Mesodermal cell (in vitro differentiated cells): Measurements from ENCODE around the gene LCN6.
"Not testable (repeated sequence)": the region's sequence is repeated elsewhere in the genome, so short reads cannot be mapped to it uniquely, and the experiment has no call there.

ENCODE experiments used
- H3K27ac ChIP-seq: 2 replicates; pipeline ENCODE4 v1.7.0; 2013; ENCODE audit warnings: mild to moderate bottlenecking, low read depth, low read length, moderate library complexity; ENCODE audit not compliant: severe bottlenecking
- H3K36me3 ChIP-seq: 2 replicates; pipeline ENCODE4 v1.7.1; 2013; ENCODE audit warnings: mild to moderate bottlenecking, low read length, moderate library complexity; ENCODE audit not compliant: control insufficient read depth, insufficient read depth
- H3K4me1 ChIP-seq: one replicate; pipeline ENCODE4 v1.7.1; 2013; ENCODE audit warnings: mild to moderate bottlenecking, low read length; ENCODE audit not compliant: insufficient read depth, control insufficient read depth, poor library complexity, severe bottlenecking
- H3K4me3 ChIP-seq: 2 replicates; pipeline ENCODE4 v1.7.0; 2013; ENCODE audit warnings: low read length, control low read depth, mild to moderate bottlenecking; ENCODE audit not compliant: insufficient read depth, poor library complexity, severe bottlenecking; ENCODE audit errors: extremely low read depth
- H3K9me3 ChIP-seq: 2 replicates; pipeline ENCODE4 v1.7.1; 2013; ENCODE audit warnings: mild to moderate bottlenecking, low read length, moderate library complexity; ENCODE audit not compliant: control insufficient read depth
- whole genome bisulfite sequencing, 2 experiments: methylation state at CpG; one replicate each; pipeline ENCODE4 v1.1.5; 2013; ENCODE audit warnings: missing lambda C conversion rate in 2 of 2; ENCODE audit not compliant: insufficient coverage in 2 of 2; 5-methylcytosine and 5-hydroxymethylcytosine counted together

LCN6 gene

DNA sequence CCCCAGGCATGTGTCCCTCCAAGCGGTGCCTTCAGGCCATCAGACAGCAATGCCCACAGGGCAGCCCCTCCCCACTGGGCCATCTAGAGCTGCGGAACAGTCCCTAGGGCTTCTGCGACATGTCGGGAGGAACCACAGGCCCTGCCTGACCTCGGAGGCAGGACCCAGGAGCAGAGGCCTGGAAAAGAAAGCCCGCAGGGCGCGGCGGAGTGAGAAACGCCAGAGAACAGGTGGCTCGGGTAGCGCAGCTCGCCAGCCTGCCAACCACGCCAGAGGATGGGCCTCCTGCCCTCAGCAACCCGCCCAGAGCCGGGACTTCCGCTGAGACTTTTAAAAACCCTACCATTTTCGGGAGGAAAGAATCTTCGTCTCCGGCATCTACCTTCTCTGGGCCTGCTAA lies 9.0 kb upstream of the LCN6 start:
- WGBS, 2 experiments: 91 to 93% methylated on average over 20 of the region's 20 CpGs

DNA sequence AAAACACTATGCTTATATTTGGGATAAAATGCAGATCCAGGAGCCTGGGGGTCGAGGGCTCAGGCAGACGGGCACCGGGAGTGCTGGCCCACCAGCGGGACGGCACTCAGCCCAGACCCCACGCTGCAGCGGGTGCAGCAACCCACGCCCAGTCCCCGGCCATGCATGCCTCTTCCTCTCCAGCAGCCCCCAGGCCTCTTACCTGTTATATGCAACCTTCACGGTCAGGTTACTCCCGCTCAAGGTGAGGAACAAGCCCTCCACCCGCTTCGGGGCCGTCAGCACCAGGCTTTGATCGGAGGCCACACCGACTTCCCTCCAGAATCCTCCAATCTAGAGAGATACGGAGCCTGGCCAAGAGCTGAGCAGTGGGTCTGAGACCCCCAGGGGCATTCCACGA lies 8.5 kb upstream of the LCN6 start:
- WGBS, 2 experiments: 91 to 95% methylated on average over 18 of the region's 18 CpGs
- H3K4me3 ChIP-seq: no peak overlapping the region
- H3K27ac ChIP-seq: no peak overlapping the region
- H3K9me3 ChIP-seq: peaks cover 5% of the 10 kb centered on the region
- H3K36me3 ChIP-seq: no peaks in the 10 kb centered on the region
- H3K4me1 ChIP-seq: peaks cover 3% of the 10 kb centered on the region

More for the DNA sequence above, 9.0 kb upstream of the LCN6 start:
- H3K4me1 ChIP-seq: peaks cover 3% of the 10 kb centered on the region
- H3K36me3 ChIP-seq: no peaks in the 10 kb centered on the region
- H3K27ac ChIP-seq: no peak overlapping the region
- peaks cover under 1% of the 10 kb centered on the region for H3K9me3 ChIP-seq
- H3K4me3 ChIP-seq: no peak overlapping the region

GRCh38 chr9:136756134-136756438 lies 7.8 kb upstream of the LCN6 start:
- Histone ChIP-seq H3K4me1 (peaks cover 3% of the 10 kb centered on the region), H3K36me3 (no peaks in the 10 kb centered on the region), H3K4me3 (no peak overlapping the region), H3K9me3 (peaks cover 13% of the 10 kb centered on the region), H3K27ac (no peak overlapping the region)
- 98% methylated on average over 4 of the region's 4 CpGs for WGBS, 2 experiments

- H3K4me1 ChIP-seq, H3K36me3 ChIP-seq, H3K4me3 ChIP-seq, H3K27ac ChIP-seq: not testable (repeated sequence)
- peaks cover 13% of the 10 kb centered on the region for H3K9me3 ChIP-seq
- 90 to 92% methylated on average over 17 to 22 of the region's 22 CpGs for WGBS, 2 experiments
Observed at GRCh38 chr9:136755302-136756133, 7.2 kb upstream of the LCN6 start.

DNA sequence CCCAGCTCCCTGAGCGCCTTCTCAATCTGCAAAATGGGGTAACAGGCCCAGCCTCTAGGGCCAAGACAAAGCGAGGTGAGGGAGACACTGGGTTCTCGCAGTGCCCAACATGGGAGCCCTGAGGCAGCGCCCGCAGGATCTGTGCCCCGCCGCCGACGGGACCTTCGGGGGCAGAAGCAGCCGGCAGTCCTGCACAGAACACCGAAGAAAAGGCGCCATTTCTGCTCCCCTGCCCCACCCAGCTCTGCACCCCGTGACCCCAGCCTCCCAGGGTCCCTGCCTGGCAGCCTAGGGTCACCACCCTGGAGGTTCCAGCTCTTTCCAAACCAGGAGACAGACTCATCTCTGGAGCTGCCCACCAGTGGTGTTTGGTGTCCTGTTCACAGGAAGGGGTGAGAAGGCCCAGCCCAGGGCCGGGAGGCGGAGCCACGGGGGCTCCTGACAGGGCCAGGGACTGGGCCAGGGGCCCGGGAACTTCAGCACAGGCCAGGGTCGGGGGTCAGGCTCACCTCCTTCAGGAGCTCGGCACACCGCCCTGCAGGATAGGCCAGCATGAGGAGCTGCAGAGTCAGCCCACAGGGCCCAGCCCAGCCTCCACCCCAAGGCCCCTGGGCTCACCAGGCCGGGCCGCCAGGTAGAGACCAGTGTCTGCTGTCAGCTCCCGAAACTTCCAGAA lies 6.4 kb upstream of the LCN6 start:
- 84 to 87% methylated on average over 19 of the region's 24 CpGs for WGBS, 2 experiments
- Histone ChIP-seq H3K4me3 (no peak overlapping the region), H3K36me3 (no peaks in the 10 kb centered on the region), H3K9me3 (peaks cover 13% of the 10 kb centered on the region), H3K27ac (no peak overlapping the region), H3K4me1 (no peaks in the 10 kb centered on the region)

DNA sequence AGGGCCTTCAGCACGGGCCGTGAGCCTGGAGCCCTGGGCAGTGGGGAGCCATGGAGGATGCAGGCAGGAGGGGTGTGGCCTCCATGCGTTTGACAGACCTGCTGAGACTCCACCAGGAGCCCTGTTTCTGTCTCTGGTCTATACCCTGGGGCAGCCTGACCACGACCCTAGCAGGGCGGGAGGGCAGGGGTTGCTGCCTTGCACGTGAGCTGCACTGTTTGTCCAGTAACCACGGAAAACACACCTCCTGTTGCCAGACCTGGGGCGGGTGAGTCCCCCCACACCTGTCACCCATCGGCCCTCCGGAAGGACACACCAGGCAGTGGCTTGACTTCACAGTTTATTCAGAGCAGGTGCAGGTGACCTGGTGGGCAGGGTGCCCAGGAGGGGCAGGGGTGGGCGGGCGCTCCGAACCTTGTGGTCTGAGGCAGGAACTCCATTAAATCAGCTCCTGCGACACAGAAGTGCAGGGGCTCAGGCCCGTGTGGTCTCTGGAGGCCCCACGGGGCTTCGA lies 5.8 kb upstream of the LCN6 start:
- WGBS, 2 experiments: 91 to 92% methylated on average over 16 to 17 of the region's 17 CpGs

GRCh38 chr9:136753371-136754058 lies 5.2 kb upstream of the LCN6 start:
- peaks cover 13% of the 10 kb centered on the region for H3K9me3 ChIP-seq
- H3K27ac ChIP-seq: no peak overlapping the region
- no peak overlapping the region for H3K4me3 ChIP-seq
- 86 to 89% methylated on average over 28 to 31 of the region's 31 CpGs for WGBS, 2 experiments
- H3K36me3 ChIP-seq: no peaks in the 10 kb centered on the region
- no peaks in the 10 kb centered on the region for H3K4me1 ChIP-seq

More for the DNA sequence above, 5.8 kb upstream of the LCN6 start:
- no peak overlapping the region for H3K4me3 ChIP-seq
- H3K27ac ChIP-seq: no peak overlapping the region
- peaks cover 13% of the 10 kb centered on the region for H3K9me3 ChIP-seq
- H3K36me3 ChIP-seq: no peaks in the 10 kb centered on the region
- H3K4me1 ChIP-seq: no peaks in the 10 kb centered on the region

- Histone ChIP-seq H3K36me3 (no peaks in the 10 kb centered on the region), H3K4me3 (no peak overlapping the region), H3K27ac (no peak overlapping the region), H3K4me1 (no peaks in the 10 kb centered on the region), H3K9me3 (peaks cover 13% of the 10 kb centered on the region)
Observed at GRCh38 chr9:136751814-136752213, 3.5 kb upstream of the LCN6 start.

GRCh38 chr9:136751244-136751643 lies 2.9 kb upstream of the LCN6 start:
- Histone ChIP-seq H3K27ac (no peak overlapping the region), H3K9me3 (peaks cover 13% of the 10 kb centered on the region), H3K36me3 (no peaks in the 10 kb centered on the region), H3K4me3 (no peak overlapping the region), H3K4me1 (no peaks in the 10 kb centered on the region)
- WGBS, 2 experiments: 100% methylated on average over 1 of the region's 1 CpG; no CpG with 5 or more reads in 1 of the 2 experiments

DNA sequence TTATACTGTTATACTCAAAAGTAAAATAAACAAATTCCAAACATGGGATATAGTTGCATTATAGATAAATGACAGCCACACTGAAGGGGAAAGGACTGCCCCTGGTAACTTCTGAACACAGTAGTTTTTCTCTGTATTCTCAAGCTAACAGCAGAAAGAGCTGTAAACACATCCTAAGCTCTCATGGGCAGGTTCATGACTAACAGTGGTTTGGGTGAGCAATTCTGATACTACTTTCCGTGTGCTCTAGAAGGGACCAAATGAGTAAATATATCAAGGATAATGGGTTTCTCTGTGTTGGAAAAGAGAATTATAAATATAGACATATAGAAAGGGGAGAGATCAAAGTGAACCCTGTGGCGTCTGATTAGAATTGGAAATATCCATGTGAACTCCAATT lies 2.2 kb upstream of the LCN6 start:
- H3K4me3 ChIP-seq: no peak overlapping the region
- H3K4me1 ChIP-seq: no peaks in the 10 kb centered on the region
- H3K9me3 ChIP-seq: peaks cover 13% of the 10 kb centered on the region
- H3K27ac ChIP-seq: no peak overlapping the region
- 85% methylated on average over 2 of the region's 2 CpGs for WGBS, 2 experiments
- no peaks in the 10 kb centered on the region for H3K36me3 ChIP-seq
